Kidney glomerular epithelial cell (primary cell): ENCODE measurements around the gene JMJD1C.

Experiments
- DNase-seq: peaks from one replicate; lab custom pipeline; 2025; lab: John Stamatoyannopoulos, UW

JMJD1C gene

DNA sequence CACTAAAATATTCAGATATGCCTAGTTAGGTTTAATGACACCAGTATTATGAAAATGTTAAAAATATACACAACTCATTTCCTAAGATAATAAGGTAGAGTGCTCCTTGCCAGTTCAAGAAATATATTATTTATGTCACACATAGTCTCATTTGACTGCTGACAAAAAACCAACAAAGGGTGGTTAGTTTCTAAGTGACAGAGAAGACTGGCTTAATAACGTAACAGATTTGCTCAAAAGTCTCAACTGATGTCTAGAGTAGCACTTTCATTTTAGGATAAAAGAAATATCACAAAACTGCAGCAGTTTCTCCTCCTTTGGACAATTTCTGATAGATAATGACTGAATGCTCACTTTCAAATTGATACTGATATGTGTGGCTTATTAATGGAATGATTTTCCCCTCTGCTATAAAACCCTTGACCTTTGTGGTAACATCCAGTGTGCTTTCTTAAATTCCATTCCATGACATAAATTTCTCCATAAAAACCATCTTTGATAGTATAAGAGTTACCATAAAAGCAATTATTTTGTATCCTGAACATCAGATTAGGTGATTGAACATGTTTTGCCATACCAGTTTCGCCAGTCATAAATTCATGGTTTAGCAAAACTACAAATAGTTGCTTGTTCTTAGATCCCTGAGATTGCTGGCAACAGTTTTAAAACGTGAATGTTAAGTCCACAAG lies 238.4 kb downstream of the JMJD1C start:
- DNase-seq, result no peak

DNA sequence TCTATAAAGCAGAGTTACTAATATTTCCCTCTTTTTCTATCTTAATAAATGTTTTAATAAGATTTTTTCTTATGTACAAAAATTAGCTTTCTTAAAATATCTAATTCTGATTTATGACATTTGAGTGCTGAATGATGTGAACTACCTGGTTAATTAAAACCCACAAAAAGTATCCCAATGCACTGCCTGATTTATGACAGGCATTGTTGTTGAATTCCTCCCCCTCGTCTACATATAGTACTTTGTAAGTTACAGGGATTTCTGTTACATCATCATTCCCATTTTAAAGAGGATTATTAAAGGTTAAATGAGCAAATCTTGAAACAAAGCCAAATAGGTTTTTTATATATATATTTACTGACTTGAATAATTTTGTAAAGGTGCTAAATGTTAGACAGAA lies 241.5 kb downstream of the JMJD1C start:
- no peak for DNase-seq

GRCh38 chr10:63221950-63222349 lies 243.8 kb downstream of the JMJD1C start:
- DNase-seq, result no peak

DNA sequence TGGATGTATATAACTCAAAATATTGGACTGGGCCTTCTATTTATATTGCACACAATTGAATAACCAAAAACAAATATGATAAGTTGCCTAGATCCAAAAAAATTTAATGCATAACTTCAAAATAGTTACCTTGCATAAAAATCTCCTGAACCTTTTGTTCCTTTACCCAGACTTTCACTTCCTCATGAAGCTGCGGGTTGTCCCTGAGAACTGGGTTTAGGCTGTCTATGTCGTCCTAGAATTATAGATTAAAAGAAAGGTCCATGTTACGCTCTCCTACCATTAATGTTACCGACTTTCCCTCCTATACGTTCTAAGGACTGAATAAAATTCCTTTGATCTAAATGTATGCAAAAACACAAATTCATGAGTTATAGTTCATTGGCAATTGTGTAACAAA lies 246.0 kb downstream of the JMJD1C start:
- DNase-seq, result no peak

DNA sequence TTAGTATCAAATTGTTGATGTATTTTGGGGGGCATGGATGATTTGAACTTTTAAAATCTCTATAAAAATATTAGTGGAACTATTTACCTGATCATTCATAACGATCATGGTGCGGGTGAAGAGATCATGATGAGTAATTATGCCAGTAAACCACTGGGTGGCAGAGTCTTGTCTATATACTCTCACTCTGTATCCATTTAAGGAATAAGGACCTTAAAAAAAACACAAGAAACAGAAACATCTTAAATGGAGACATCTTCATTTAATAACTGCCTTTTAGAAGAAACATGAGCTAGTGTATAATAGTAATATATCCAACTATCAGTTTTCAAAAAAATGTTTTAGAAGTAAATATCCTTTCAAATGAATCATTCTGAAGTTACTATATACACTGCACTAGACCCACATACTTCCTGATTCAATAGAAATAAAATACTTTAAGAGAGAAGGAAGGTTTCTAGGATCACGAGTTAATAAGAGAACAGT lies 248.6 kb downstream of the JMJD1C start:
- peak; percentile 51 for DNase-seq

GRCh38 chr10:63214571-63214970 lies 251.2 kb downstream of the JMJD1C start:
- DNase-seq, result no peak

GRCh38 chr10:63213489-63213888 lies 252.3 kb downstream of the JMJD1C start:
- no peak for DNase-seq

GRCh38 chr10:63210611-63211196 lies 255.1 kb downstream of the JMJD1C start:
- DNase-seq, result no peak

DNA sequence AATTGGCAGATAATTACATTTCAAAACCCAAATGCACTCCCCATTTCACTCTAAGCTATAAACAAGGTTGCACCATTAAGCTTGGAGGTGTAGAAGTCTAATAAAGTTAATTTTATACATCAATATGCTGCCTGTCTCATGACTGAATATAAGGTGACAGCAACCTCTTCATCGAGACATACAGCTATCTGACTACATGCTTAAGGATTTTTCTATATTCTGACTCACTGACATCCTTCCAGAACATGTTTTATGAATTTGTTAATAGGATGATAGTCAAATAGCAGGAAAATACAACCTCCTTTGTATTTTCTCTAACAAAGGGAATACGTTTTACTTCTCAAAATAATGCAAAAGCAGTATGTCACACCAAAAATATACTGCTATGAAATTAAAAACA lies 256.1 kb downstream of the JMJD1C start:
- DNase-seq, result no peak

- peak; percentile 24 for DNase-seq
These were observed 256.8 kb downstream of the JMJD1C start for GRCh38 chr10:63208986-63209385.

DNA sequence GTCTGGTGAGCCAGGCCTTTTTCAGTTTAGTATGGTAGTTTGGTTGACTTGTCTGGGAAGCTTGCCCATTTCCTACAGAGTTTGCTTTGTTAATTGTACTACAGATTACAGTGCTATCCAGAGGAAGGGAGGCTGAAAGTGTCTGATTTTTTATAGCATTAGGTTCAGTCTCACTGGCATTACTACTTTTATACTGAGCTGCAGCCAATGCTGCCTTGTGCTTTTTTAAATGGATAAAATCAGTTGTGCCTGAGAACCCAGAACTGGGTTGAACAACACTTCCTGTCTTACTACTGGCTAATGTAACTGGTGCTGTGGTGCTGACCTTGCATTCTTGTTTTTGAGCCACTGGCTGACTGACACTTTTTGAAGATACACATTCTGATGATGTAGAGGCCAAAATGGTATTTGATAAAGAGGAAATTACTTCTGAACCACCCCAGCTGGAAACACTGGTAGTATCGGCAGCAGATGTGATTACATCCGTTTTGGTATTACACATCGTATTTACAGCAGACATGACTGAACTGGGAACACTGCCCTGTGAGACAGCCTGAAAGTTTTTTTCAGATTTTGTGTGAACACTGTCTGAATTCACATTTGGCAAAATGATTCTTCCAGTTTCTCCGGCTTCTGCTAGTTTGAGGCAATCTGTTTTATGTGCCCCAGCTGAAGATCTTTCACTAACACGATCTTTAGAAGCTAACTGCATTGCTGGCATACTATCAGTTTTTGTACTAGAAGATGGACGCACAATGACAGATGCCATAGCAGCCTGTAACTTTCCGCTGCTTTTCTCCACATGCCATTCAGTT lies 258.6 kb downstream of the JMJD1C start:
- no peak for DNase-seq

DNA sequence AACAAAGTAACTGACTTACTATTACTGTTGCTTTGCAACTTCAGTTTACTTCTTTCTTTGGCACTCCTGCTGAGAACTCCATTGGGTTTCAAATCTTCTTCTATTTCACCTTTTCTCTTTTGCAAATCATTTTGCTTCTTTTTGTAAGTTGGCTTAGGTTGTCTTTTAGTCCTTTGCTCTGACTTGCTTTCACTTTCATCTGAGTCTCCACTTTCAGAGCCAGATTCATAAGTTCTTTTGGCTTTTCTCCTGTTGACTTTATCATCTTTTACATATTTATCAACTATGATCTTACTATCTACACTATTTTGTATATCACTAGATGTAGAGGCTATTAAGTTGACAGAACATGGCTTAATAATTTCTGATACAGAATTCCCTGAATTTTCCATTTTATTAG lies 259.2 kb downstream of the JMJD1C start:
- DNase-seq, result no peak

DNA sequence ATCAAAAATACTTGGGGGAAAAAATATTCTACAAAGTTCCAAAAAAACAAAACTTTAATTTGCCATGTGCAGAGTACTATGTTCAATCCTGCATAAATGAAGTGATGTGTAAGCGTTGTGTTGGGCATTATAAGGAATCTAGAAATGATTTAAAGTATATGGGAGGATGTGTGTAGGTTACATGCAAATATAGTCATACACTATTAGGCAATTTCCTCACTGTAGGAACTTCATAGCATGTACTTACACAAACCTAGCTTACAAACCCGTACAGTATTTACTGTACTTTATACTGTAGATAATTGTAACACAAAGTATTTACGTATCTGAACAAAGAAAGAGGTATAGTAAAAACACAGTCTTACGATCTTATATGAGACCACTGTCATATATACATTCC lies 260.4 kb downstream of the JMJD1C start:
- DNase-seq, result no peak

GRCh38 chr10:63204667-63205391 lies 260.9 kb downstream of the JMJD1C start:
- no peak for DNase-seq

DNA sequence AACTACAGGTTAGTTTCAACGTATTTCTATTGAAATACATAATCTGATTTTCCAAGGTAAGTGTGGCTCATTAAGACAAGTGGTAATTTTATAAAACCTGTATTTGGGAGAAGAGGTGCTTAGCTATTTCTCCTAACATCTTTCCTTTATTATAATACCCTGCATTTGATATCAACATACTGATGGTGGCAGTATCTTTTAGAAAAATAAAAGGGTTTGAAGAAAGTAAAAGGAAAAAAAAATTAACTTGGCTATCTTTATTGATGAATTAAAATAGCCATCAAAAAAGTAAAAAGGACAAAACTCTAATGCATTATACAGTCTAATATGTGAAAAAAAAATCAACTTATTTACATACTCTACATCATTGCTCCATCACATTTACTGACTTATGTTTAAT lies 264.7 kb downstream of the JMJD1C start:
- no peak for DNase-seq

DNA sequence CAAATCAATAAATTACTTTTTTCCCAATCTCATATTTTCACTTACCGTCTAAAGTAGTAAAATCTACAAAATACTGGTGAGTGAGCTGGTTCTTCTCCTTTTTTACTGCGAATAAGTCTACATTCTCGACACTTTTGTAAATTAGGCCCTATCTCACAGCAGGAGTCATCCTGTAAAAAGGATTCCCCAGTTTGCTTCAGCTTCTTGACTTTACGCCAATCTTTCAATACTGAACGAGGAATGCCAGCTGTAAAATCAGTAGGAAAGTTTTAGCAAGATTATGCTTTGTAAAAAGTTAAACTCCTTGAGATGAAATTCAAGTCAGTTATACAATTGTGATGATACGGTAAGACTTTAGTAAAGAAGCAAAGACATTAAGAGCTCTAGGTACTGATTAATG lies 265.3 kb downstream of the JMJD1C start:
- no peak for DNase-seq

DNA sequence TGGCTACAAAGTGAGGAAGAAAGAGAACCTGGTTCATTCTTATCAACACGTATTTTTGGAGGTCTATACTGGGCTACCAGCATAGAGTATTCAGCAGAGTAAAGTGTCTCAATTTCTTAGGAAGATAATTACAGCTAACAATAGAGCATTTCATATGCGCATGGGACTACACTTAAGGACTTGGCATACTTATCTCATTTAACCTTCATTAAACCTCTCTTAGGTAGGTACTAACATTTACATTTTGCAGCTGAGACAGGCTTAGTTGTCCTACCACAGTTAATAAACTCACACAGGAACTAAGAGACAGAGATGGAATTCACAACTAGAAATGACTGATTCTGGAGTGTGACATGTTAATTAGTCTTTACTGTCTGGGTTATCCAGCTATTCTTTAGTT lies 266.1 kb downstream of the JMJD1C start:
- DNase-seq, result no peak

GRCh38 chr10:63197344-63198092 lies 268.3 kb downstream of the JMJD1C start:
- DNase-seq, result no peak

- no peak for DNase-seq
These were observed 273.0 kb downstream of the JMJD1C start for GRCh38 chr10:63192826-63193225.

DNA sequence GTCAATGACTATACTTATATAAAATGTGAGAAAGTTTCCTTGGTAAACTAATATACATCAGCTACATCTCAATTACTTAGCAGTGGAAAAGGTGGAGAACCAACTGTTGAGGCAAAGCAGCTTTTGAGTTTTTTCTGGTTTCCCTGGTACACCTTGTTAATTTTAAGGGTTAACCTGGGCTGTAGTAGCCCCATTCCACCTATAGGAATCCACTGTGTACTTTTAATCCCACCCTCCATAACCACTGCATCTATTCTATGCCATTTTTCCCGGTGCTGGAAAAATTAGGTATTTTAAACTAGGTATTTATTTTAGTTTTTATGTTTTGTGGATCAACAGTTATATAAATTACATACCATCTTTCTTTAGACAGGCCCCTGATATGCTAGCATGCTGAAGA lies 290.2 kb downstream of the JMJD1C start:
- DNase-seq, result no peak

- no peak for DNase-seq
These were observed 292.1 kb downstream of the JMJD1C start for GRCh38 chr10:63173468-63174232.
